HAP-1 (cell line): Measurements from ENCODE around the gene IL17RD.

Source experiments
- DNase-seq, 2 experiments: peaks; one replicate each; pipeline ENCODE4 v3.0.0-alpha.2; 2016 to 2020; ENCODE audit warnings: low spot score in 2 of 2
- H3K27me3 ChIP-seq: fragments of 250-450 bp; sonication (Bioruptor Pico); 2 replicates; pipeline ENCODE4 v1.5.1; 2020; ENCODE audit warnings: low read depth, mild to moderate bottlenecking, moderate library complexity
- H3K36me3 ChIP-seq: fragments of 250-450 bp; sonication (Bioruptor Pico); replicated peaks from 2 replicates; pipeline ENCODE4 v1.5.1; 2020; ENCODE audit warnings: mild to moderate bottlenecking
- H3K4me1 ChIP-seq: fragments of 250-450 bp; sonication (Bioruptor Pico); 2 replicates; pipeline ENCODE4 v1.5.1; 2020; ENCODE audit warnings: mild to moderate bottlenecking
- H3K4me3 ChIP-seq: fragments of 250-450 bp; sonication (Bioruptor Pico); 2 replicates; pipeline ENCODE4 v1.5.1; 2020; ENCODE audit warnings: mild to moderate bottlenecking, moderate library complexity
- H3K9me3 ChIP-seq: fragments of 250-450 bp; sonication (Bioruptor Pico); 2 replicates; pipeline ENCODE4 v1.5.1; 2020; ENCODE audit warnings: mild to moderate bottlenecking, moderate library complexity
- in situ Hi-C: fragments of 300-500 bp; cut with MboI; formaldehyde crosslinking; loops from 3 replicates; pipeline ENCODE4 v1.14.3; 2020; ENCODE audit warnings: low sequenced_read_pairs, inconsistent platforms, mixed read lengths

The IL17RD gene

GRCh38 chr3:57152151-57153143 is 12.7 kb downstream of the IL17RD start:
- no peak for DNase-seq
- Histone ChIP-seq H3K27me3 (no peaks in the 10 kb centered on the region), H3K36me3 (no peaks in the 10 kb centered on the region), H3K9me3 (no peaks in the 10 kb centered on the region), H3K4me1 (peaks cover 4% of the 10 kb centered on the region; the same call in 1 of the 2 replicates), H3K4me3 (no peak overlapping the region)
- in situ Hi-C loops, result no loop called here

GRCh38 chr3:57151749-57152148 is 13.4 kb downstream of the IL17RD start:
- in situ Hi-C loops, result no loop called here
- H3K9me3 ChIP-seq, result no peaks in the 10 kb centered on the region
- no peak overlapping the region for H3K4me3 ChIP-seq

GRCh38 chr3:57151021-57151449 is 14.1 kb downstream of the IL17RD start:
- Histone ChIP-seq H3K36me3 (no peaks in the 10 kb centered on the region), H3K9me3 (no peaks in the 10 kb centered on the region), H3K27me3 (no peaks in the 10 kb centered on the region), H3K4me1 (peaks cover 4% of the 10 kb centered on the region; the same call in 1 of the 2 replicates), H3K4me3 (no peak overlapping the region)
- DNase-seq, result no peak
- in situ Hi-C loops, result no loop called here

More at GRCh38 chr3:57151749-57152148, 13.4 kb downstream of the IL17RD start:
- no peak for DNase-seq
- Histone ChIP-seq H3K36me3 (no peaks in the 10 kb centered on the region), H3K4me1 (peaks cover 4% of the 10 kb centered on the region; the same call in 1 of the 2 replicates), H3K27me3 (no peaks in the 10 kb centered on the region)

GRCh38 chr3:57150113-57150581 is 15.0 kb downstream of the IL17RD start:
- peaks cover 4% of the 10 kb centered on the region; the same call in 1 of the 2 replicates for H3K4me1 ChIP-seq
- in situ Hi-C loops, result no loop called here
- no peaks in the 10 kb centered on the region for H3K27me3 ChIP-seq
- no peaks in the 10 kb centered on the region for H3K36me3 ChIP-seq
- no peak for DNase-seq
- H3K9me3 ChIP-seq, result no peaks in the 10 kb centered on the region
- H3K4me3 ChIP-seq, result no peak overlapping the region

- Histone ChIP-seq H3K9me3 (no peaks in the 10 kb centered on the region), H3K36me3 (no peaks in the 10 kb centered on the region), H3K4me1 (no peaks in the 10 kb centered on the region), H3K4me3 (no peak overlapping the region), H3K27me3 (no peaks in the 10 kb centered on the region)
- in situ Hi-C loops, result no loop called here
- DNase-seq, result no peak
Measured at GRCh38 chr3:57147071-57147470, 18.1 kb downstream of the IL17RD start.

- in situ Hi-C loops, result no loop called here
- no peaks in the 10 kb centered on the region for H3K4me1 ChIP-seq
- H3K27me3 ChIP-seq, result no peaks in the 10 kb centered on the region
- no peaks in the 10 kb centered on the region for H3K9me3 ChIP-seq
- no peak for DNase-seq
- no peak overlapping the region for H3K4me3 ChIP-seq
- no peaks in the 10 kb centered on the region for H3K36me3 ChIP-seq
Measured at GRCh38 chr3:57145852-57146251, 19.3 kb downstream of the IL17RD start.

- in situ Hi-C loops, result no loop called here
Measured at GRCh38 chr3:57144952-57145351, 20.2 kb downstream of the IL17RD start.

GRCh38 chr3:57143886-57144459 is 21.2 kb downstream of the IL17RD start:
- Histone ChIP-seq H3K4me3 (no peak overlapping the region), H3K27me3 (no peaks in the 10 kb centered on the region), H3K4me1 (no peaks in the 10 kb centered on the region), H3K9me3 (no peaks in the 10 kb centered on the region), H3K36me3 (no peaks in the 10 kb centered on the region)
- in situ Hi-C loops, result no loop called here
- DNase-seq, result no peak

More at GRCh38 chr3:57144952-57145351, 20.2 kb downstream of the IL17RD start:
- no peak overlapping the region for H3K4me3 ChIP-seq
- no peak for DNase-seq
- H3K27me3 ChIP-seq, result no peaks in the 10 kb centered on the region
- H3K9me3 ChIP-seq, result no peaks in the 10 kb centered on the region
- H3K36me3 ChIP-seq, result no peaks in the 10 kb centered on the region
- H3K4me1 ChIP-seq, result no peaks in the 10 kb centered on the region

- H3K27me3 ChIP-seq, result no peaks in the 10 kb centered on the region
- in situ Hi-C loops, result no loop called here
- no peaks in the 10 kb centered on the region for H3K36me3 ChIP-seq
- no peak for DNase-seq
- H3K4me3 ChIP-seq, result no peak overlapping the region
- H3K4me1 ChIP-seq, result peaks cover 7% of the 10 kb centered on the region; the same call in 1 of the 2 replicates
- H3K9me3 ChIP-seq, result no peaks in the 10 kb centered on the region
Measured at GRCh38 chr3:57142411-57142723, 22.8 kb downstream of the IL17RD start.

- Histone ChIP-seq H3K9me3 (no peaks in the 10 kb centered on the region), H3K27me3 (no peaks in the 10 kb centered on the region), H3K4me3 (no peak overlapping the region), H3K4me1 (peaks cover 10% of the 10 kb centered on the region; the same call in 1 of the 2 replicates), H3K36me3 (no peaks in the 10 kb centered on the region)
- in situ Hi-C loops, result no loop called here
- no peak for DNase-seq
Measured at GRCh38 chr3:57141719-57142410, 23.3 kb downstream of the IL17RD start.

GRCh38 chr3:57140894-57141293 is 24.3 kb downstream of the IL17RD start:
- in situ Hi-C loops, result no loop called here
- Histone ChIP-seq H3K27me3 (no peaks in the 10 kb centered on the region), H3K4me1 (peaks cover 10% of the 10 kb centered on the region; the same call in 1 of the 2 replicates), H3K36me3 (no peaks in the 10 kb centered on the region), H3K9me3 (no peaks in the 10 kb centered on the region), H3K4me3 (no peak overlapping the region)
- no peak for DNase-seq

- in situ Hi-C loops, result no loop called here
- Histone ChIP-seq H3K9me3 (no peaks in the 10 kb centered on the region), H3K36me3 (no peaks in the 10 kb centered on the region), H3K4me1 (peaks cover 10% of the 10 kb centered on the region; the same call in 1 of the 2 replicates), H3K4me3 (no peak overlapping the region), H3K27me3 (no peaks in the 10 kb centered on the region)
- no peak for DNase-seq
Measured at GRCh38 chr3:57135964-57136719, 29.0 kb downstream of the IL17RD start.

GRCh38 chr3:57133157-57133556 is 32.0 kb downstream of the IL17RD start:
- no peak overlapping the region for H3K4me3 ChIP-seq
- no peaks in the 10 kb centered on the region for H3K9me3 ChIP-seq
- peaks cover 10% of the 10 kb centered on the region; the same call in 1 of the 2 replicates for H3K4me1 ChIP-seq
- H3K36me3 ChIP-seq, result no peaks in the 10 kb centered on the region
- in situ Hi-C loops, result no loop called here
- no peak for DNase-seq
- no peaks in the 10 kb centered on the region for H3K27me3 ChIP-seq
